Hematopoietic multipotent progenitor cell treated with erythropoietin and hydrocortisone succinate and interleukin-3 and kit ligand, for 6 days (in vitro differentiated cells): Measurements from ENCODE around the gene MTG1.
"Not testable (repeated sequence)": the region's sequence is repeated elsewhere in the genome, so short reads cannot be mapped to it uniquely, and the experiment has no call there.

Source experiments
- DNase-seq: peaks from one replicate; pipeline ENCODE4 v3.0.0-alpha.2; 2015

The MTG1 gene

GRCh38 chr10:133379152-133379800 is 14.7 kb upstream of the MTG1 start, which contains the start of gene PAOX:
Gene PAOX, plus strand, starts transcription at chr10:133379262. Its CDS starts 55 bp downstream, at chr10:133379317.
- peak; percentile 54 for DNase-seq

- no peak for DNase-seq
Observed at GRCh38 chr10:133379801-133380666, 13.9 kb upstream of the MTG1 start.

GRCh38 chr10:133381036-133381435 is 12.9 kb upstream of the MTG1 start:
- no peak for DNase-seq

- DNase-seq: no peak
Observed at GRCh38 chr10:133383551-133383950, 10.4 kb upstream of the MTG1 start.

- DNase-seq: no peak
Observed at GRCh38 chr10:133384071-133384470, 9.9 kb upstream of the MTG1 start.

- DNase-seq: no peak
Observed at GRCh38 chr10:133385214-133385613, 8.7 kb upstream of the MTG1 start.

- not testable (repeated sequence) for DNase-seq
Observed at GRCh38 chr10:133386951-133387350, 7.0 kb upstream of the MTG1 start.

GRCh38 chr10:133388236-133388972 is 5.6 kb upstream of the MTG1 start:
- DNase-seq: peak; percentile 57

GRCh38 chr10:133388973-133389818 is 4.8 kb upstream of the MTG1 start:
- DNase-seq: peak; percentile 51

GRCh38 chr10:133390597-133391248 is 3.2 kb upstream of the MTG1 start:
- no peak for DNase-seq

- DNase-seq: no peak
Observed at GRCh38 chr10:133391249-133391635, 2.7 kb upstream of the MTG1 start.

- no peak for DNase-seq
Observed at GRCh38 chr10:133391761-133392518, 2.0 kb upstream of the MTG1 start.

GRCh38 chr10:133393401-133394063 is 425 bp upstream of the MTG1 start:
- no peak for DNase-seq

- peak; percentile 36 for DNase-seq
Observed at GRCh38 chr10:133394801-133395221, 854 bp downstream of the MTG1 start.

GRCh38 chr10:133396035-133396624 is 2.2 kb downstream of the MTG1 start:
- no peak for DNase-seq

GRCh38 chr10:133397938-133398337 is 4.0 kb downstream of the MTG1 start:
- DNase-seq: no peak

- no peak for DNase-seq
Observed at GRCh38 chr10:133399123-133399601, 5.2 kb downstream of the MTG1 start.

- no peak for DNase-seq
Observed at GRCh38 chr10:133400624-133401424, 6.9 kb downstream of the MTG1 start.

- DNase-seq: no peak
Observed at GRCh38 chr10:133401500-133401899, 7.5 kb downstream of the MTG1 start.
